ENCODE measurements around the gene SIGLEC11.

The SIGLEC11 gene

DNA sequence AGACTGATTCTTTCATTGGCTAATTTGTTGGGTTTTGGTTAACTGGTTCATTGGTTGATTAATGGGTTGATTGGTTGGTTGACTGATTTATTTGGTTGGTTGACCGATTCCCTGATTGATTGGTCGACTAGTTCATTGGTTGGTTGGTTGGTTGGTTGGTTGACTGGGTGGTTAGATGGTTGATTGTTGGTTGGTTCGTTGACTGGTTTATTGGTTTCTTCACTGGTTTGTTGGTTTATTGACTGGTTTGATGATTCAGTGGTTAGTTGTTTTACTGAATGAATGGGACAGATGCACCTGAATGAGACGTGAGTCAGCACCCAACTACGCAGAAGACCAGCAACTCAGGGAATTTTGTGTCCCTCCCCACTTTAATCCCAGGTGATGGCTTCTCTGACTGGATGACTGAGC lies 28.9 kb downstream of the SIGLEC11 start:
- TF ChIP-seq YY1 (tag by site-specific recombination; IDR thresholded peaks at IDR 0.05) (no peak), ZNF10 (tag by site-specific recombination; IDR thresholded peaks at IDR 0.05) (no peak), ZNF785 (tag by site-specific recombination; IDR thresholded peaks at IDR 0.05) (0 out of 2 replicates have a peak, but pooled peaks have one; percentile 18), ZNF366 (tag by site-specific recombination; conservative IDR thresholded peaks at IDR 0.05) (no peak), ZNF266 (tag by site-specific recombination; IDR thresholded peaks at IDR 0.05; ENCODE audit: low read depth) (no peak), ZNF311 (tag by site-specific recombination; IDR thresholded peaks at IDR 0.05; ENCODE audit: borderline replicate concordance) (peak; percentile 62; the same call in 1 of the 2 replicates), GLI4 (tag by site-specific recombination; IDR thresholded peaks at IDR 0.05) (no peak), ZNF274 (IDR thresholded peaks at IDR 0.05; ENCODE audit: low read length) (no peak), ZNF274 (tag by site-specific recombination; IDR thresholded peaks at IDR 0.05; ENCODE audit: borderline replicate concordance) (no peak), KLF10 (tag by site-specific recombination; IDR thresholded peaks at IDR 0.05) (no peak)
- TF ChIP-seq, protein P1, sequence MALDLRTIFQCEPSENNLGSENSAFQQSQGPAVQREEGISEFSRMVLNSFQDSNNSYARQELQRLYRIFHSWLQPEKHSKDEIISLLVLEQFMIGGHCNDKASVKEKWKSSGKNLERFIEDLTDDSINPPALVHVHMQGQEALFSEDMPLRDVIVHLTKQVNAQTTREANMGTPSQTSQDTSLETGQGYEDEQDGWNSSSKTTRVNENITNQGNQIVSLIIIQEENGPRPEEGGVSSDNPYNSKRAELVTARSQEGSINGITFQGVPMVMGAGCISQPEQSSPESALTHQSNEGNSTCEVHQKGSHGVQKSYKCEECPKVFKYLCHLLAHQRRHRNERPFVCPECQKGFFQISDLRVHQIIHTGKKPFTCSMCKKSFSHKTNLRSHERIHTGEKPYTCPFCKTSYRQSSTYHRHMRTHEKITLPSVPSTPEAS (tag by site-specific recombination; IDR thresholded peaks at IDR 0.05), result no peak
- no peaks in the 10 kb centered on the region for H3K9me3 ChIP-seq (ENCODE audit: control insufficient read depth, insufficient read depth, low read depth, low read length)
- H3K4me3 ChIP-seq (ENCODE audit: low read depth, low read length), result no peak overlapping the region
- CTCF ChIA-PET, result interaction anchor here (7.6 kb wide), 1 partner anchor 53 kb away, joined by 99 read pairs; no protein-coding TSS in a partner anchor
- POLR2A ChIA-PET, result no interaction called here
- peaks cover 7 to 22% of the 10 kb centered on the region in 2 experiments; a peak in 2 of 3 replicates for H3K36me3 ChIP-seq (ENCODE audit: control insufficient read depth in 2 of 2, insufficient read depth in 1 of 2, low read length in 2 of 2)
- peaks cover 9% of the 10 kb centered on the region for H3K4me1 ChIP-seq (ENCODE audit: control insufficient read depth, insufficient read depth, low read length)
- no peak overlapping the region for H3K27ac ChIP-seq (ENCODE audit: extremely low read depth, low read depth, low read length)

DNA sequence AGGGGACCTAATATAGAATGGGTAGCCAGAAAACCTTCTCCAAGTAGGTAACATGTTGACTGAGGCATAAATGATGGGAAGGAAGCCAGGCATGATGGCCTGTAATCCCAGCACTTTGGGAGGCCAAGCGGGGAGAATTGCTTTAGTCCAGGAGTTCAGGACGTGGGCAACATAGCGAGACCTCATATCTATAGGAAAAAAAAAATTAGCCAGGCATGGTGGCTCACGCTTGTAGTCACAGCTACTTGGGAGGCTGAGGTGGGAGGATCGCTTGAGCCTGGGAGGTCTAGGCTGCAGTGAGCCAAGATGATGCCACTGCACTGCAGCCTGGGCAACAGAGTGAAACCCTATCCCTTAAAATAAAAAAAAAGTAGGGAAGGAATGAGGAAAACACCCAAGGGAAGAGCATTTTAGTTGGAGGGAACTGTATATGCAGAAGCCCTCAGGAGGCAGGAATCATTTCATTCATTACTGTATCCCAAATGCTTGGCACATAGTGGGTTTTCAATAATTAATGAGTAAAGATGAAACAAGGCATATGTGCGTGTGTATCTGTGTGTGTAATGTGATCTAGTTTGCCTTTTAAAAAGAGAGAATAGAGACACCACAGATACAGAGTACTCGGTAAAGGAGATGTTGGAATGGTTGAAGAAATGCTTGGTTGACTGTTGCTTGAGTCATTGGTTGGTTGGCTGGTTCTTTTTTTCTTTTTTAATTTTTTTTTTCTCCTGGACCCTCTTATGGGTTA lies 29.5 kb downstream of the SIGLEC11 start:
- ChIA-PET POLR2A (no interaction called here), CTCF (interaction anchor here (0.6 kb wide), 1 partner anchor 49 kb away, joined by 3 read pairs; no protein-coding TSS in a partner anchor)
- no peaks in the 10 kb centered on the region for H3K9me3 ChIP-seq (ENCODE audit: control insufficient read depth, insufficient read depth, low read depth, low read length)
- no peak overlapping the region for H3K4me3 ChIP-seq (ENCODE audit: low read depth, low read length)
- H3K27ac ChIP-seq (ENCODE audit: extremely low read depth, low read depth, low read length), result no peak overlapping the region
- H3K36me3 ChIP-seq (ENCODE audit: control insufficient read depth in 2 of 2, insufficient read depth in 1 of 2, low read length in 2 of 2), result peaks cover 13 to 28% of the 10 kb centered on the region in 2 experiments; a peak in 2 of 3 replicates
- TF ChIP-seq EGR2 (tag by site-specific recombination; IDR thresholded peaks at IDR 0.05; ENCODE audit: low read depth), result no peak
- TF ChIP-seq ZNF76 (tag by site-specific recombination; IDR thresholded peaks at IDR 0.05; ENCODE audit: borderline replicate concordance, low read depth), result no peak
- no peak for TF ChIP-seq ZNF843 (tag by site-specific recombination; IDR thresholded peaks at IDR 0.05)
- TF ChIP-seq ZNF211 (tag by site-specific recombination; IDR thresholded peaks at IDR 0.05; ENCODE audit: low read depth), result no peak
- TF ChIP-seq KLF7 (tag by site-specific recombination; IDR thresholded peaks at IDR 0.05; ENCODE audit: borderline replicate concordance), result no peak
- TF ChIP-seq GLIS1 (tag by site-specific recombination; IDR thresholded peaks at IDR 0.05), result peak; percentile 43
- no peak for TF ChIP-seq FEZF1 (tag by site-specific recombination; IDR thresholded peaks at IDR 0.05)
- peaks cover 9% of the 10 kb centered on the region for H3K4me1 ChIP-seq (ENCODE audit: control insufficient read depth, insufficient read depth, low read length)

DNA sequence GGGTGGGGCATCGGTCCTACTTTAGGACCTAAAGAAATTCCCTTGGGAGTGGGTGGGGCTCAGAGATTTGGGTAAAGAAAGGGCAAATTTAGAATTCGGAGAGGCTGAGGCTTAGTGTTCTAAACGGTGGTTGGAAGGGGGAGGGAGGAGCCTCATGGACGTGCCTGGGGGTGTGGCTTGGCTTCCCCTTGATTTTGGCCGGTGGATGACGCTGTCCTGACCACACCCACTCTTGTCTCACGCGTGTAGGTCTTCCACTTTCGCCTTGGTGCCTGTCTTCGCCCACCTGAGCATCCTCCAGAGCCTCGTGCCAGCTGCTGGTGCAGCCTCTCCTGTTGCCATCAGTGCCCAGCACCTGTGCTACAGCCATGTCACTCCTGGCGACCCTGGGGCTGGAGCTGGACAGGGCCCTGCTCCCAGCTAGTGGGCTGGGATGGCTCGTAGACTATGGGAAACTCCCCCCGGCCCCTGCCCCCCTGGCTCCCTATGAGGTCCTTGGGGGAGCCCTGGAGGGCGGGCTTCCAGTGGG lies 30.4 kb downstream of the SIGLEC11 start:
- Histone ChIP-seq H3K36me3 (ENCODE audit: control insufficient read depth in 2 of 2, insufficient read depth in 1 of 2, low read length in 2 of 2) (peaks cover 22 to 32% of the 10 kb centered on the region in 2 experiments), H3K4me3 (ENCODE audit: low read depth, low read length) (no peak overlapping the region), H3K9me3 (ENCODE audit: control insufficient read depth, insufficient read depth, low read depth, low read length) (no peaks in the 10 kb centered on the region), H3K27ac (ENCODE audit: extremely low read depth, low read depth, low read length) (no peak overlapping the region), H3K4me1 (ENCODE audit: control insufficient read depth, insufficient read depth, low read length) (peaks cover 9% of the 10 kb centered on the region)
- TF ChIP-seq KLF9 (tag by site-specific recombination; IDR thresholded peaks at IDR 0.05; ENCODE audit: low read depth) (peak; percentile 33; the same call in 1 of the 2 replicates), KLF1 (tag by site-specific recombination; IDR thresholded peaks at IDR 0.05) (0 out of 2 replicates have a peak, but pooled peaks have one; percentile 63), ZNF223 (tag by site-specific recombination; IDR thresholded peaks at IDR 0.05) (no peak), ZSCAN30 (tag by site-specific recombination; IDR thresholded peaks at IDR 0.05) (no peak)
- ChIA-PET POLR2A (interaction anchor here (1.0 to 2.8 kb wide), 23 partner anchors 9 to 435 kb away, joined by 3 to 41 read pairs (median 6); partner anchors contain the start of genes AKT1S1, FUZ, MED25 and PNKP), CTCF (interaction anchor here (0.6 to 1.0 kb wide), 4 partner anchors 21 to 213 kb away, joined by 3 to 4 read pairs (median 4); no protein-coding TSS in a partner anchor)

All from HEK293 (cell line).